Endothelial cell (in vitro differentiated cells): Measurements from ENCODE around the gene CALCR. TPM values are rescaled to one million over a fixed set of nuclear protein-coding genes. Genes with fewer than 3 reads are reported as not detected.
"Not testable (repeated sequence)": the region's sequence is repeated elsewhere in the genome, so short reads cannot be mapped to it uniquely, and the experiment has no call there.

Experiments
- DNase-seq: peaks from one replicate; pipeline ENCODE4 v3.0.0; 2021; ENCODE audit warnings: low spot score
- H3K27ac Mint-ChIP-seq: one replicate; pipeline ENCODE4 v1.8.0; 2021; ENCODE audit warnings: mixed read lengths, inconsistent platforms; ENCODE audit not compliant: unreplicated experiment
- H3K27me3 Mint-ChIP-seq: one replicate; pipeline ENCODE4 v1.8.0; 2021; ENCODE audit warnings: mild to moderate bottlenecking, moderate library complexity, mixed read lengths, inconsistent platforms; ENCODE audit not compliant: unreplicated experiment
- H3K36me3 Mint-ChIP-seq: one replicate; pipeline ENCODE4 v1.8.0; 2021; ENCODE audit warnings: mild to moderate bottlenecking, low read depth, mixed read lengths, inconsistent platforms; ENCODE audit not compliant: unreplicated experiment
- H3K4me1 Mint-ChIP-seq: one replicate; pipeline ENCODE4 v1.8.0; 2021; ENCODE audit warnings: mild to moderate bottlenecking, mixed read lengths, inconsistent platforms; ENCODE audit not compliant: unreplicated experiment
- H3K4me3 Mint-ChIP-seq: one replicate; pipeline ENCODE4 v1.8.0; 2021; ENCODE audit warnings: mild to moderate bottlenecking, mixed read lengths, inconsistent platforms; ENCODE audit not compliant: unreplicated experiment
- H3K9me3 Mint-ChIP-seq: one replicate; pipeline ENCODE4 v1.8.0; 2021; ENCODE audit warnings: mixed read lengths, inconsistent platforms; ENCODE audit not compliant: unreplicated experiment
- CTCF ChIP-seq: fragments of 200-600 bp; sonication (generic); IDR thresholded peaks from one replicate; pipeline ENCODE4 v1.5.0; 2021; ENCODE audit warnings: antibody characterized with exemption; ENCODE audit not compliant: unreplicated experiment
- total RNA-seq: library from RNA; stranded (reverse); fragmentation: NEBNext Ultra II Directional; extraction: Animal tissue kit (Norgen Biotek cat#: 25700); gene quantifications from one replicate; pipeline ENCODE4 v1.2.1, GENCODE V29; 2021; ENCODE audit not compliant: unreplicated experiment

The CALCR gene
- total RNA-seq, 1 donor from 2014 or later: 0.62 TPM

- Mint-ChIP-seq H3K27ac (peak overlapping the region; percentile 50), H3K27me3 (no peaks in the 10 kb centered on the region), H3K36me3 (no peaks in the 10 kb centered on the region), H3K4me1 (peaks cover 14% of the 10 kb centered on the region), H3K9me3 (no peaks in the 10 kb centered on the region), H3K4me3 (no peak overlapping the region)
- no peak for TF ChIP-seq CTCF
- no peak for DNase-seq
Measured at GRCh38 chr7:93620057-93620456, 45.5 kb upstream of the CALCR start.

- no peak for DNase-seq
Measured at GRCh38 chr7:93601363-93601762, 26.8 kb upstream of the CALCR start.

GRCh38 chr7:93594250-93594649, 19.7 kb upstream of the CALCR start:
- DNase-seq: no peak
- peaks cover 1% of the 10 kb centered on the region for H3K27me3 Mint-ChIP-seq
- no peak overlapping the region for H3K4me3 Mint-ChIP-seq
- no peak overlapping the region for H3K27ac Mint-ChIP-seq
- no peaks in the 10 kb centered on the region for H3K36me3 Mint-ChIP-seq
- no peak for TF ChIP-seq CTCF
- H3K9me3 Mint-ChIP-seq: no peaks in the 10 kb centered on the region
- no peaks in the 10 kb centered on the region for H3K4me1 Mint-ChIP-seq

More at GRCh38 chr7:93601363-93601762, 26.8 kb upstream of the CALCR start:
- Mint-ChIP-seq H3K4me3 (no peak overlapping the region), H3K9me3 (no peaks in the 10 kb centered on the region), H3K36me3 (no peaks in the 10 kb centered on the region), H3K4me1 (no peaks in the 10 kb centered on the region), H3K27ac (no peak overlapping the region), H3K27me3 (no peaks in the 10 kb centered on the region)
- TF ChIP-seq CTCF: no peak

GRCh38 chr7:93592588-93593266, 18.2 kb upstream of the CALCR start:
- Mint-ChIP-seq H3K4me3 (no peak overlapping the region), H3K9me3 (no peaks in the 10 kb centered on the region), H3K27ac (no peak overlapping the region), H3K4me1 (no peaks in the 10 kb centered on the region), H3K36me3 (no peaks in the 10 kb centered on the region), H3K27me3 (peaks cover 1% of the 10 kb centered on the region)
- no peak for DNase-seq
- no peak for TF ChIP-seq CTCF

GRCh38 chr7:93591224-93592050, 16.9 kb upstream of the CALCR start:
- not testable (repeated sequence) for H3K36me3 Mint-ChIP-seq, DNase-seq, H3K4me3 Mint-ChIP-seq, H3K27ac Mint-ChIP-seq, H3K9me3 Mint-ChIP-seq, H3K27me3 Mint-ChIP-seq, H3K4me1 Mint-ChIP-seq

GRCh38 chr7:93586479-93586865, 11.9 kb upstream of the CALCR start:
- H3K27ac Mint-ChIP-seq, H3K9me3 Mint-ChIP-seq, H3K36me3 Mint-ChIP-seq, DNase-seq, H3K4me1 Mint-ChIP-seq, H3K27me3 Mint-ChIP-seq, H3K4me3 Mint-ChIP-seq: not testable (repeated sequence)

GRCh38 chr7:93585694-93586478, 11.4 kb upstream of the CALCR start:
- not testable (repeated sequence) for H3K4me1 Mint-ChIP-seq, H3K27ac Mint-ChIP-seq, DNase-seq, H3K4me3 Mint-ChIP-seq, H3K27me3 Mint-ChIP-seq, H3K9me3 Mint-ChIP-seq, H3K36me3 Mint-ChIP-seq
